Stimulated activated CD8-positive, alpha-beta memory T cell treated with anti-CD3 and anti-CD28 coated beads, Interleukin-15, amount 100 ng/mL, for 48 hours (primary cell): Measurements from ENCODE around the gene KIAA1549.
A peak's percentile ranks its signal among the peaks of the same experiment; 100 is the strongest.
"Not testable (repeated sequence)": the region's sequence is repeated elsewhere in the genome, so short reads cannot be mapped to it uniquely, and the experiment has no call there.

Experiments used
- DNase-seq, 2 donors: peaks; one replicate each; pipeline ENCODE4 v3.0.0-alpha.2; 2020; ENCODE audit warnings: low read depth in 2 of 2

The KIAA1549 gene

DNA sequence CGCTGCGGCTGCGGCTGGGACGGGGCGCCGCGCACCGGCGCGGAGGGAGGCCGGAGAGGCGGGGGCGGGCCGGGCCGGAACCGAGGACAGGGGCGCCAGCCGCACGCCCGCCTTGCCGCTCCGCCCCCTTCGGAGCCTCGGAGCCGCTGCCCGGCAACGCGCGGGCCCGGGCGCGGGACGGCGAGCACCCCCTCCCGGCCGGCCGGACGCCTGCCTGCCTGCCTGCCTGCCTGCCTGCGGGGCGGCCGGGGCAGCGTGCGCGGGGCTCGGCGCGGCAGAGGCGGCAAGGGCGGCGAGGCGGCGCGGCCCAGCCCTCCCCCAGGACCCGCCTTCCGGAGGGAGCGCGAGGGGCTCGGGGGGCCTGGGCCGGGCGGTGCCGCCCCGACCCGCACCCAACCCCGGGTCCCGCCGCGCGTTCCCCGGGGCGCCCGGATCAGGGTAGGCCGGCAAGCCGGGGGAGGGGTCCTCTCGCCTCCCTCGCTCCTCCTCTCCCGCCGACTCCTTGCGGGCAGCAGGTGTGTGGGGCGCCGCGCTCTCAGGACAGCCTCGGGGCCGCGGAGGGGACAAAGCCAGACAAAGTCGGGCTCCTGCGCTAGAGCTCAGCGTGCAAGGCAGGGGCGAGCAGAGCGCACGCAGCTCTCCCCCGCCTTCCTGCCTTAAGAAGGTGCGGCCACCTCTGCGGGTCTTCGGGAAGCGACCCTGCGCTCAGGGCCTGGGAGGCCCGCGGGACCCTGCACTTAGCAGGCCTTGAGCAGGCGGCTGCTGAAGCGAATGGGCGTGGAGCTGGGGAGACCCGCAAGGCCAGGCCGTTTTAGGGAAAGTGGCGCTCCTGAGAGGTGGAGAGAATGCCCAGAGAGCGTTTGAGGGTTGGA lies at the start of gene KIAA1549:
KIAA1549 (minus strand) TSS at position 58 of the 872 bp plus-strand sequence. CDS start 120 bp downstream, outside the sequence.
- DNase-seq = peak; percentile 46 to 55

DNA sequence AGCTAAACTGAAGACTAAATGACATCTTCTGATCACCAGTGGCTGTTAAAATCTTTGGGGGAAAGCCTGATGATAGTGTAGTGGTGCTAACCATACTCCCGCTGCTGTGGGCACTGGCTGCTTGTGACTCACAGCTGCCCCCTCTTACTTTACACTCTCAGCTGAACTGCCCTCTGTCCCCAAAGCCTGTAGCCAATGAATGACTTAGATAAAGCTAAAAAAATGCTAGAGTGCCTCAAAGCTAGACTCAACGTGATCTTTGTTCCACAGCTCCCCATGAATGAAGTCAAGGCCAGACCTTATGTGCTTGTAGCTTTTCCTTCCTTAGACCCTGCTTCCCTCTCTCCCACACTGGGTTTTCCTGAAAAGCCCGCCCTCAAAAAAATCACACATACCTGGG lies 48.2 kb upstream of the KIAA1549 start:
- DNase-seq = no peak

DNA sequence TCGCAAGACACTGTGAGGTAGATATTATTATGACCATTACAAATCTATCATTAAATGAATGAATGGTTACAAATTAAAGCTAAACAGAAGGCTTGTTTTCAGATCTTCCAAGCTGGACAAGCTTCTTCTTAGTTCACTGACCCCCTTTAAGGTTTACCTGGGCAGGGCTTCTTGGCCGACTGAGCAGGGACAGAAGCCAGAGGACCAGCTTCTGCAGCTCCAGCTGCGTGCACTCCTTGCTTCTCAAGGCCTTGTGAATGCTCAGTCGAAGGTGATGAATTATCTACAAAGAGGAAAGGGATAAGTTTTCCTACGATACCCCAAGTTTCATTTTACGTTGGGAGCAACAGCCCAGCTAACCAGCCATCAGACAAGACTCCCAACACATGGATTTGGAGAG lies 45.4 kb upstream of the KIAA1549 start:
- DNase-seq = no peak

DNA sequence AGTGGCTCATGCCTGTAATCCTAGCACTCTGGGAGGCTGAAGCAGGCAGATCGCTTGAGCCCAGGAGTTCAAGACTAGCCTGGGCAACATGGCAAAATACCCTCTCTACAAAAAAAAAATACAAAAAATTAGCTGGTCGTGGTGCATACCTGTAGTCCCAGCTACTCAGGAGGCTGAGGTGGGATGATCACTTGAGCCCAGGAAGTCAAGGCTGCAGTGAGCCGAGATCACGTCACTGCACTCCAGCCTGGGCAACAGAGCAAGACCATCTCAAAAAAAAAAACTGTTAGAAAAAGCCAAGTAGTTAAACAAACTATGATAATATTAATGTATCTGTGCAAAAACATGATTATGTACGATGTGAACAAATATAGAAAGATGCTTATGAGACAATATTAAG lies 44.7 kb upstream of the KIAA1549 start:
- DNase-seq = not testable (repeated sequence)

DNA sequence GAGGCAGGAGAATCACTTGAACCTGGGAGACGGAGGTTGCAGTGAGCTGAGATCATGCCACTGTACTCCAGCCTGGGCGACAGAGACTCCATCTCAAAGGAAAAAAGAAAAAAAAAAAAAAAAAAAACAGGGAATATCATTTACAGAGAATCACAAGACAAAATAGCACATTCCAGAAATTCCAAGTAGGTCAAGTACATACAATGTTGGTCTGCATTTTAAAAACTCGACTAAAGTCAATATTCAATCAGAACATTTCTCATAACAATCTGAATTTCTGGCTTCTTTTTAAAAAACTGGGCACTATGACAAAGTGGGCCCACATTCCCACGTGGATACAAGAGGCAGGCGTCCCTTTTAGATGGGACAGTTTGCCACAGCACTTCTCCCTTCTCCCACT lies 41.9 kb upstream of the KIAA1549 start:
- no peak for DNase-seq

DNA sequence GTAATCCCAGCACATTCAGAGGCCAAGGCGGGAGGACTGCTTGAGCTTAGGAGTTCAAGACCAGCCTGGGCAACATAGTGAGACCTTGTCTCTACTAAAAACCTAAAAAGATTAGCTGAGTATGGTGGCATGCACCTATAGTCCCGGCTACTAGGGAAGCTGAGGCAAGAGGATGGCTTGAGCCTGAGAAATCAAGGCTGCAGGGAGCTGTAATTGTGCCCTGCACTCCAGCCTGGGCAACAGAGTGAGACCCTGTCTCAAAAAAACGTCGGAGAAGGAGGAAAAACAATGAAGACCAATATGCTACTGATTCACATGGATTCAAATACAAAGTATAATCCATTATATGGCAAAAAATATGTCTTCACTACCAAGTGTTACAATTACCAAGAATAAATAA lies 41.1 kb upstream of the KIAA1549 start:
- no peak for DNase-seq

DNA sequence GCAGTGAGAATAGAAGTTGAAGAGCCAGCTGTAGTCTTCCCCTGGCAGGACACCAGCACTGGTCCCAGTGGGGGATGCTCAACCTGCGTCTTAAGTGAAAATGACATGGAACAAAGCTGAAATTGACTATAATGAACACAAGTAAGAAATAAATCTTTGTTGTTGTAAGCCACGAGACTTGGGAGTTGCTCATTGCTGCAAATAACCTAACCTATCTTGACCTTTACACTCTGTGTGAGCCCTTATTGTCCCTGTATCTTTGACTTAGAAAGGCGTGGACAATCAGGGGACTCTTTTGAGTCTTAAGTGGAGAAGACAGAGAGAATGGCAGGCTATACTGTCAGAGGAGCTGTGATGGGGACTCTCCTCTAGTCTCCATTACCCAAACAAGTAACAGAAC lies 37.7 kb upstream of the KIAA1549 start:
- DNase-seq = no peak

DNA sequence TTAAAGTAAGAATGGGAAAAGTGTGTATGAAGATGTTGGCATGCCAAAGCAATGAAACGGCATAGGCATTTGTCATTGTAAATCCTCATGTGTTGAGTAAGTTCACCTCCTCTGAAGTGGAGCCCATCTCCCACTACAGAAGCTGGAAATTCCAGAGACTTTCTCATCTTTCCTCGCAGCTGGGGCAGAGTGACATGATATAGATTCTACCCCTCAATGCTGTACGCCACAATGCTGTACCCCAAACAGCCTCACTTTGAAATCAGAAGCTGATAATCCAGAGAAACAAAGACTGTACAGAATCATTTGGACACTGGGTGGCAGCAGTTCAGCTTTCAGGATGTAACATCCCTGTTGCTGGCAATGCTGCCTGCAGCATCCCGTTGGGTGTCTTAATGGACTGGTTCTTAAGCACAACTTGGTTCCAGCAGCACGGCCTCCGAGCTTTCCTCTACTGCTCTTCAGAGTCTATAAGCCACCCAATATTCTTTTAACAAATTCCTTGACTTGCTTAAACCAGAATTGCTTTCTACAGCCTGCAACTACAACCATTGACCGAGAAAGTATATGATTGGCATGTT lies 35.8 kb upstream of the KIAA1549 start:
- DNase-seq = peak; percentile 17 to 32

DNA sequence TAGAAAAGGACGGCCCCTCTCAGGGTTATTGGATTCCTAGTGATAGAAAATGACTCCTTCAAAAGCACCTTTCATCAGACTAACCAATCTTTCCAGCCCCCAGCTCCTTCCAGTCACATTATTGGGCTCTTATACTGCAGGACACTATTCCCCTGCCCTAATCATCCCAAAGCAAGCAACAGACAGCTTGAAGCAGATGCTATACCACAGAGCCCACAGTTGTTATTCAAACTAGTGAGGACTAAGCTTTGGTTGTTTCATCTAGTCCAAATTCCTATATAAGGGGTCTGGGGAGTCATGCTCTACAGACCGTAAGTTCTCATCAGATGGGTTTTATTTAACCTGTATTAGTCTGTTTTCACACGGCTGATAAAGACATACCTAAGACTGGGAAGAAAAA lies 30.2 kb upstream of the KIAA1549 start:
- no peak for DNase-seq

DNA sequence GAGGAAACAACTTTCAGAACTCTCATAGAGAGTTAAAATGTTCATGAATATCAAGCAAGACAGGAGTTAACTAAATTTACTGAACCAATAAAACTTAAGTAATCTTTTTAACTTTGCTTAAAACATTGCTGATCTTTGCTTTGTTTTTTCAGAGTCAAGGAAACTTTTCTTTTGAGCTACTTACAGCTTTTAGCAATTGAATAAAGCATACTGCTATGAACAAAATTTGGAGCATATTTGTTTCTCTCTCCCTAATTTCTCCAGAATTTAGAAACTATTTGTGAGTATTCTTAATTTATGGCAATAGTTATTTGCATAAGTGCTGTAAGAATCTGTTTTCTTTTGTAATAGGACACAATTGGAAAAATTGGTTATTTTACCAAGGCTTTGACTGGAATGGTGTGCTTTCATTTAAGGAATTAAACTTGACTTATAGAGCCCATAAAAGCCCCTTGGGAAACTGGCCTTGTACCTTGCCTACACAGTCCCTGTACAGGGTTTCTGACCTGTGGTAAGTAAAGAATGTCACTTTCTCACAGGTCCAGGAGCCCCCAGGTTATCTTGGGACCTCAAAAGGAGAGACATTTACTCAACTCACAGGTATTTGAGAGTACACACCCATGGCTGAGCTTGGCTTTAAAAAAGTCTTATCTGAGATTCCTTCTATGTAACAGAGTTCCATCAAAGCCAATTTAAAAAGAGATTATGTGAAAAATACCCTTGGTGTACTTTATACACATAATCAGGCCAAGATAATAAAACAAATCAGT lies 23.3 kb upstream of the KIAA1549 start:
- no peak for DNase-seq

DNA sequence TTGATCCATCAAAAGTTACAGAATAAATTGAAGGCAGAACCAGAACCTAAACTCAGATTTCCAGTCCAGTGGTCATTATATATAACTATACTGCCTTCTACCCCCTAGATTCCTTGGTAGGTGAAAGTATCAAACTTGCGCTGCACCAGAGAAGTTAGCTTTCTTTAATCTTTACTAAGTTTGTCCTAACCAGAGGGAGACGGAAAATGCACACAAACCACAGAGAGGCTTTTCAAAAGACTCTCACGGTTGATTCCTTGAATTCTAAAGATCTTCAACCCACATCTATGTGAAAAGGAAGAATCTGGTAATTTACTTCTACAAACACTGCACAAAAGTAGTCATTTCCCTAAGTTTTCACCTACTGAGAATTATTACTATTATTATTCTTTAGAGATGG lies 18.2 kb upstream of the KIAA1549 start:
- no peak for DNase-seq

DNA sequence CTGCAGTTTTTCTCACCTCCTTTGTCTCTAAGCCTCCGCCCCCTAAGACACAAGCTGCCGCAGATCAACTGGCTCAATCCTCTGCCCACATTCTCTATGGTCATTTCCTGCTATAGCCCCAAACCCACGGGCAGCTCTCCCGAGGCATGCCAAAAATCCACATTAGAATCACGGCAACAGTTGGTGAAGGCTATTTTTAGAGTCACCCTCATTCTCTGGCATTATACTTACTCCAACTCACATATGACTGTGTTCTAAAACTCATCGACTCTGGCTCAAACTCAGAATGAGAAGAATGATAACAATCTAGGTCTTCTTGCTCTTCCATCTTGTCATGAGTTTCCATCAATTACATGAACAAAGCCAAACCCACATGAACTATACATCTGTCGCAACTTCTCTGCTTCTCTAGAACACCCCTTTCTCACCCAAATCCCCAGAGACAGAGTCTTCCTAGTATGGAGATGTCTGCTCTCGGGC lies 10.9 kb upstream of the KIAA1549 start:
- no peak for DNase-seq

DNA sequence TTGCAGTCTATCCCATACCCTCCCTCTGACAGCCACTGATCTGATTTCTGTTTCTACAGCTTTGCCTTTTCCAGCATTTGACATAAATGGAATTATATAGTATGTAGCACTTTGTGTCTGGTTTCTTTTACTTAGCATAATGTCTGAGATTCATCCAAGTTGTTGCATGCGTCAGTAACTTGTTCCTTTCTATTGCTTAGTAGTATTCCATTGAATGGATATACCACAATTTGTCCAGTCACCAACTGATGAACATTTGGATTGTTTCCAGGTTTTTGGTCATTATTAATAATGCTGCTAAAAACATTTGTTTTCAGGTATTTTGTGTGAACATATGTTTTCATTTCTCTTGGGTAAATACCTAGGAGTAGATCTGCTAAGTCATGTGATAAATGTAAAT lies 6.5 kb upstream of the KIAA1549 start:
- DNase-seq = no peak

DNA sequence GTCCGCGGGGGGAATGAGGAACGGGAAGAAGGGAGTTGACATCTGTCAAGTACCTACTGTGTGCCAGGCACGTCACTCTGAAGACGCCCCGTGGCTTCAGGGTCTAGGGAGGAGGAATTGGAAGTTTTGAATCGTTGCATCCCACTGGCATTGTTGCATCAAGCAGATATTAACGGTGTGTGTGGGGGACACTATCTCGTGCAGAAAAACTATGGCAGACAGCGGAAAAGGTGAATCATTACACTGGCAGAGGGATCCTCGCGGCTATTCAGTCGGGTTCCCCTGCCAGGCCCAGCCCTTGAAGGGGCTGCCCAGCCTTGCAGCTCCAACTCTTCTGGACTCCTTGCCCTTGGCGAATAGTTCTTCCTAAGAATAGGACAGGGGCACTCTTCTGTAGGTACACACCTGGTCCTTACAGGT lies 1.0 kb upstream of the KIAA1549 start:
- DNase-seq = no peak

DNA sequence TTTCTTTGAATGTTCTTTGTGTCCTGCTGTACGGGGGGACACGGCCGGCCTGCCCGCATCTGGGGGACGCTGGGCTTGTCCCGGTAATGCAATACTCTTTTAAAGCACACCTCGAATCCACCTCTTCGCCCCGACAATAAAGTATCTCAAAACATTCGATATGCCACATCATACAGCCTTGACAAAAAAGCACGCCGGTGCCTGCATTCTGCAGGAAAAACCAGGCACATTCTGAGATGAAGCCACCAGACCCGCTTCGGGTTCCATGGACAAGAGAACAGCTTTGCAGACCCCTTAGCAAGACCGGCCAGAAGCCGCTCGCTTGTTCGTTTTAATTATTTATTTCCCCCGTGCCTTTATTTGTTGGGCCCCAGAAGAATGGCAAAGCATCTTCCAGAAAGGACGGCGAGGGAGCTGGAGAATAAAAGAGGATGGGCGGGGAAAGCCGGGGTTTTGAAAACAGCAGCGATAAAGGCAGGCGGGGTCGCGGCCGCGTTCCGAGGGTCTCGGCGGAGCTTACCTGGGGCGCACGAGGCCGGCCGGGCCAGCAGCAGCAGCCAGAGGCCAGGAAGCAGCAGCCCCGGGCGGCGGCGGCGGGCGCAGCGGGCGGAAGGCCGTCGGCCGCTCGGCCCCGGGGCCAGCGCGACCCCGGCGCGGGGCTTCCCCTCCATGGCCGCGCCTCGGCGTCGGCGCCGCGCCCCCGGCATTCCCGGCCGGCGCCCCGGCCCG lies 462 bp downstream of the KIAA1549 start:
- DNase-seq = peak in 1 of 2 donors; percentile 3

DNA sequence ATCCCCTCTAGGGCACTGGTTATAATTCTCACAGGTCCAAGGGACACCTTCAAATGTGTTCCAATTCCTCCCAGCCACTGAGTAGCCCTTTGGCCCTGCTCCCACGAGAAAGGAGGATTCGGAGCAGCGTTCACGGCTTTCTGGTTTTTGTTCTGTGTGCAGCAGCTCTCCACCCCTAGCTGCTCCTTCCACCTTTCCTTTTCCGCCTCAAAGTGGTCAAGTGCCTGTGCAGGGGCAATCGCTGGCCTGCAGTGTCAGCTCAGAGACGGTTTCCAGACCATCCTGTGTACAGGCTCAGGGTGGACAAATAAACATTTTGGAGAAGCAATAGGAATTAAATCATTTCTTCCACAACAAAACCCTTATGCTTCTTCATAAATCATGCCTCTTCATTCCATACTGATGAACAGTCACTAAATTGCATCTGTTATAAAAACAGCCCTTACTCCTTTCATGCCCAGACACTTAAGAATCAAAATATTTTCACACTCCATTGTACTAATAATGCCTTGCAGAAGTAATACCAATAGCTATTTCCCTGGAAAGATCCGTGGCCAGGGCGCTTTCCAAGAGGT lies 1.1 kb downstream of the KIAA1549 start:
- no peak for DNase-seq

DNA sequence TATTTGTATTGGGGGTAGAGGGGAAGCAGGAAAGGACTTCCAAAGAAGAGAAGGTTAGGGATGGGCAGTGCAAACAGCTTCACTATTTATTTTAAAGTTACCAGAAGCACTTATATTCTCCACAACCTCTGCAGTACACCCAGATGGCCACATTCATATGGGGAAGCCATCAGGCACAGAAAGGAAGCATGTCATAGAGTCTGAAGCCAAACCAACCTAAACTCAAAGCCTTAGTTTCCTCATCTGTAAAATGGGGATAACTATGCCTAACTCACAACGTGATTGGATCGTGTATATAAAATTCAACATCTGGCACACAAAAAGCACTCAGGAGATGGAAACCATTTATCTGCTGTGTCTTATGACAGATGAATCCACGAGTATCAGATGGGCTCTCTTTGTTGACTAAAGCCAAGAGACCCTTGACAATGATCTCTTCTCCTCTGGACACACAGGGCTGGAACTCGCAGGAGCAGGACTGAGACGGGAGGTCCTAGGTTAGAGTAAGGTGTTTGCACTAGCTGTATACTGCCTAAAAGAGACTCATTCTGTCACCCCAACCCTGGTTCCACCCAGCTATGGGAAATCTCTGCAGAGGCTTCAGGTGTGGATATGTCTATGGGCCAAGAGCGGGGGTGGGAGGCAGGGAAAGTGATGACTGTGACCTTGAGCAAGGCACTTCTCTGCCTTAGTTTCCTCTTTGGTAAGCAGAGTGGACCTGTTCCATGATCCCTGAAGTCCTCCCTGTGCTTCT lies 1.8 kb downstream of the KIAA1549 start:
- DNase-seq = no peak

DNA sequence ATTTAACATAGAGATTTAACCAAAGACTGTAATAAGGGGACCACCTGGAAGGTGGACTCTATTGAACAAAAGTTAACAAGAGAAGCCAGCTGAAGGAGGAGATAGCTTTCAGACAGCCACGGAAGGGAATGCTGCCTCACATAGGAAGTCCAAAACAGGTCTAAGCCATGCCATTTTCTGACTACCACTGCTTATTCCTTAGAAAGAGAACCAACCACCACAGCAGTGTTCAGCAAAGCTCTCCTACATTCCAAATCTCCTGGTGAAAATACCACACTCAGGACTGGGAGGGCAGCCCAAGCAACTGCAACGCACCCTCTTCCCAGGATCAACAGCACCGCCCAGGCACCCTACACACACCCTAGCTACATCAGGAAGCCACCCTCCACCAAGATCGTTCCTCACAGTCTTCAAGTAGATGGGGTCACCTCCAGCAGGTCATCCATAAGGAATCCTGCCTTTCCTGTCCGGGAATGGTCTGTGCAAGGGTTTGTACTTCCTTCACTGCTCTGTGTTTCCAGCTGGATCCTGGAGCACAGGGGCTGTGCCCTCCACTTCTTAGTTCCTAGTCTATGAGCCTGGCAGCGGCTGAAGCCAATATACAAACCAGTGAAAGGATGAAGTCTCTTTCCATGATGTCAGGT lies 2.5 kb downstream of the KIAA1549 start:
- no peak for DNase-seq

DNA sequence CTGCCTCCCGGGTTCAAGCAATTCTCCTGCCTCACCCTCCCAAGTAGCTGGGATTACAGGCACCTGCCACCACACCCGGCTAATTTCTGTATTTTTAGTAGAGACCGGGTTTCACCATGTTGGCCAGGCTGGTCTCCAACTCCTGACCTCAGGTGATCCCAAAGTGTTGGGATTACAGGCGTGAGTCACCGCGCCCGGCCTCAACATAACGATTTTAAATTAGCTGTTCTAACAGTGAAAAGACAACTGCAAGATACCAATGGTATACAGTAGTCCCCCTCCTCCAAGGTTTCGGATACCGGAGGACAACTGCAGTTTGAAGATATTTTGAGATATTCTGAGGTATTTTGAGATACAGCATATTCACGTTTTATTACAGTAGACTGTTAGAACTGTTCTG lies 5.0 kb downstream of the KIAA1549 start:
- not testable (repeated sequence) for DNase-seq
